T-cell (primary cell): ENCODE results near the gene APOA4. TPM values are rescaled to one million over a fixed set of nuclear protein-coding genes. Genes with fewer than 3 reads are reported as not detected.
"Not testable (repeated sequence)": the region's sequence is repeated elsewhere in the genome, so short reads cannot be mapped to it uniquely, and the experiment has no call there.

Experiments
- ATAC-seq, 4 experiments: fragments of 200-7000 bp in 3 of 4; fragments of 150-1000 bp in 1 of 4; cut with Tn5 transposase; replicated peaks in 1 of 4; 1 replicate in 3 of 4; 2 replicates in 1 of 4; pipeline ENCODE4 v1.10.0; 2021; ENCODE audit warnings: moderate library complexity in 3 of 4, mild to moderate bottlenecking in 2 of 4, moderate number of reproducible peaks in 1 of 4
- CTCF ChIA-PET, 2 donors: fragments of 300-600 bp; sonication (Branson Sonifier 250); formaldehyde crosslinking; loops; one replicate each; lab custom pipeline; 2022; ENCODE audit warnings: antibody characterized with exemption in 2 of 2; lab: Charles Lee
- POLR2A ChIA-PET, 2 donors: fragments of 300-600 bp; sonication (Branson Sonifier 250); formaldehyde crosslinking; loops; one replicate each; lab custom pipeline; 2022; ENCODE audit warnings: antibody characterized with exemption in 2 of 2; lab: Charles Lee
- DNase-seq, 35 experiments: peaks; one replicate each; pipeline versions ENCODE4 v3.0.0 to v3.0.0-alpha.2; 2013 to 2023
- H3K27ac ChIP-seq: one replicate; pipeline ENCODE4 v1.5.1; 2013; ENCODE audit warnings: low read length
- H3K27me3 ChIP-seq, 2 experiments: replicated peaks in 1 of 2; 1 replicate in 1 of 2; 2 replicates in 1 of 2; pipeline versions ENCODE4 v1.6.1 to v1.7.0; 2013; ENCODE audit warnings: low read length in 1 of 2, mixed read lengths in 1 of 2; ENCODE audit not compliant: control insufficient read depth in 2 of 2, insufficient read depth in 2 of 2; ENCODE audit errors: extremely low read depth in 1 of 2
- H3K36me3 ChIP-seq, 2 donors: 1 replicate in 1 of 2; 2 replicates in 1 of 2; pipeline versions ENCODE4 v1.6.1 to v1.7.0; 2013; ENCODE audit warnings: low read length in 1 of 2; ENCODE audit not compliant: control insufficient read depth in 2 of 2, insufficient read depth in 1 of 2; ENCODE audit errors: extremely low read depth in 1 of 2
- H3K4me1 ChIP-seq, 2 experiments: 1 replicate in 1 of 2; 2 replicates in 1 of 2; pipeline versions ENCODE4 v1.6.1 to v1.7.0; 2013; ENCODE audit warnings: low read length in 2 of 2, mixed read lengths in 1 of 2; ENCODE audit not compliant: insufficient read depth in 2 of 2, control insufficient read depth in 1 of 2; ENCODE audit errors: extremely low read depth in 1 of 2
- H3K4me3 ChIP-seq, 2 donors: 1 replicate in 1 of 2; 2 replicates in 1 of 2; pipeline versions ENCODE4 v1.5.1 to v1.7.0; 2013; ENCODE audit warnings: mild to moderate bottlenecking in 2 of 2, low read length in 1 of 2, moderate library complexity in 1 of 2; ENCODE audit not compliant: control insufficient read depth in 1 of 2; ENCODE audit errors: extremely low read depth in 1 of 2
- H3K9me3 ChIP-seq: 2 replicates; pipeline ENCODE4 v1.7.0; 2013
- H3K27ac Mint-ChIP-seq, 2 donors: one replicate each; pipeline ENCODE4 v1.8.0; 2020 to 2021; ENCODE audit warnings: mild to moderate bottlenecking in 2 of 2, mixed read lengths in 2 of 2
- H3K27me3 Mint-ChIP-seq, 2 donors: one replicate each; pipeline ENCODE4 v1.8.0; 2021 to 2022; ENCODE audit warnings: mixed read lengths in 2 of 2
- H3K36me3 Mint-ChIP-seq: one replicate; pipeline ENCODE4 v1.8.0; 2021; ENCODE audit warnings: mixed read lengths
- H3K4me1 Mint-ChIP-seq, 3 donors: one replicate each; pipeline ENCODE4 v1.8.0; 2020 to 2022; ENCODE audit warnings: mixed read lengths in 3 of 3, mild to moderate bottlenecking in 1 of 3
- H3K4me3 Mint-ChIP-seq, 3 donors: one replicate each; pipeline ENCODE4 v1.8.0; 2020 to 2022; ENCODE audit warnings: mild to moderate bottlenecking in 3 of 3, mixed read lengths in 3 of 3, moderate library complexity in 3 of 3
- H3K9me3 Mint-ChIP-seq, 3 donors: one replicate each; pipeline ENCODE4 v1.8.0; 2020 to 2022; ENCODE audit warnings: mixed read lengths in 3 of 3
- WGBS: methylation state at CpG from one replicate; pipeline ENCODE4 v1.1.5; 2013; ENCODE audit warnings: missing lambda C conversion rate; ENCODE audit not compliant: insufficient coverage; 5-methylcytosine and 5-hydroxymethylcytosine counted together
- total RNA-seq, 35 experiments: library from RNA in 6 of 35; stranded (reverse) in 6 of 35; fragments of 120-200 nt in 1 of 35; gene quantifications; one replicate each; pipeline versions ENCODE4 v1.2.1 to v1.2.4 and lab custom pipeline; 2013 to 2026

Gene APOA4
- total RNA-seq, 5 donors from 2014 or later (not counting 1 experiment from before 2014, with no cell fraction given), result not detected

GRCh38 chr11:116834535-116835041 is 11.5 kb upstream of the APOA4 start:
- not testable (repeated sequence) for H3K36me3 Mint-ChIP-seq, DNase-seq, H3K27me3 Mint-ChIP-seq, H3K9me3 Mint-ChIP-seq, H3K27me3 ChIP-seq, ATAC-seq, H3K9me3 ChIP-seq, H3K27ac ChIP-seq, H3K4me3 ChIP-seq, H3K36me3 ChIP-seq
- peak overlapping the region; percentile 55 to 83 (median 60) for H3K4me3 Mint-ChIP-seq
- H3K4me1 Mint-ChIP-seq, result peaks cover 14 to 18% (median 15%) of the 10 kb centered on the region in 3 donors
- 88% methylated on average over 13 of the region's 13 CpGs for WGBS
- peaks cover 0 to 20% of the 10 kb centered on the region in 2 experiments for H3K4me1 ChIP-seq
- ChIA-PET POLR2A (interaction anchor here (0.6 to 0.7 kb wide), 2 partner anchors 95 to 304 kb away, joined by 3 to 4 read pairs; no protein-coding TSS in a partner anchor), CTCF (interaction anchor here in 1 of 2 donors (0.7 kb wide), 1 partner anchor 70 kb away, joined by 3 read pairs; no protein-coding TSS in a partner anchor)
- peak overlapping the region in 1 of 2 donors; percentile 44 for H3K27ac Mint-ChIP-seq

- ChIA-PET POLR2A (interaction anchor here (0.6 to 0.7 kb wide), 2 partner anchors 96 to 305 kb away, joined by 3 to 4 read pairs; no protein-coding TSS in a partner anchor), CTCF (interaction anchor here in 1 of 2 donors (0.7 kb wide), 1 partner anchor 69 kb away, joined by 3 read pairs; no protein-coding TSS in a partner anchor)
- Histone ChIP-seq H3K27ac (no peak overlapping the region), H3K36me3 (no peaks in the 10 kb centered on the region), H3K4me3 (no peak overlapping the region), H3K27me3 (peaks cover 0 to 11% of the 10 kb centered on the region in 2 experiments), H3K4me1 (peaks cover 0 to 20% of the 10 kb centered on the region in 2 experiments), H3K9me3 (no peaks in the 10 kb centered on the region)
- H3K36me3 Mint-ChIP-seq, result no peaks in the 10 kb centered on the region
- H3K27me3 Mint-ChIP-seq, result no peaks in the 10 kb centered on the region
- peak overlapping the region in 1 of 2 donors; percentile 39 for H3K27ac Mint-ChIP-seq
- H3K4me3 Mint-ChIP-seq, result peak overlapping the region in 2 of 3 donors; percentile 23 to 42
- ATAC-seq (no peak), DNase-seq (no peak)
- no peaks in the 10 kb centered on the region for H3K9me3 Mint-ChIP-seq
- peaks cover 14 to 18% (median 15%) of the 10 kb centered on the region in 3 donors for H3K4me1 Mint-ChIP-seq
- WGBS, result 94% methylated on average over 11 of the region's 14 CpGs
Observed at GRCh38 chr11:116833816-116834534, 10.9 kb upstream of the APOA4 start.

- H3K36me3 ChIP-seq, result no peaks in the 10 kb centered on the region
- ChIA-PET POLR2A (no interaction called here), CTCF (no interaction called here)
- H3K27ac ChIP-seq, result no peak overlapping the region
- peaks cover 0 to 20% of the 10 kb centered on the region in 2 experiments for H3K4me1 ChIP-seq
- ATAC-seq (no peak), DNase-seq (no peak)
- H3K27me3 ChIP-seq, result peaks cover 0 to 11% of the 10 kb centered on the region in 2 experiments
- H3K9me3 Mint-ChIP-seq, result no peaks in the 10 kb centered on the region
- peaks cover 14 to 18% (median 15%) of the 10 kb centered on the region in 3 donors for H3K4me1 Mint-ChIP-seq
- no peaks in the 10 kb centered on the region for H3K9me3 ChIP-seq
- H3K27ac Mint-ChIP-seq, result no peak overlapping the region
- H3K4me3 ChIP-seq, result no peak overlapping the region
- H3K4me3 Mint-ChIP-seq, result no peak overlapping the region
- no peaks in the 10 kb centered on the region for H3K36me3 Mint-ChIP-seq
- 96% methylated on average over 7 of the region's 10 CpGs for WGBS
- H3K27me3 Mint-ChIP-seq, result no peaks in the 10 kb centered on the region
Observed at GRCh38 chr11:116833491-116833815, 10.3 kb upstream of the APOA4 start.

- Mint-ChIP-seq H3K4me1 (peaks cover 14 to 18% (median 15%) of the 10 kb centered on the region in 3 donors), H3K9me3 (no peaks in the 10 kb centered on the region), H3K36me3 (no peaks in the 10 kb centered on the region), H3K27ac (no peak overlapping the region), H3K27me3 (no peaks in the 10 kb centered on the region), H3K4me3 (no peak overlapping the region)
- peaks cover 0 to 20% of the 10 kb centered on the region in 2 experiments for H3K4me1 ChIP-seq
- no peaks in the 10 kb centered on the region for H3K9me3 ChIP-seq
- no peak overlapping the region for H3K4me3 ChIP-seq
- peaks cover 0 to 11% of the 10 kb centered on the region in 2 experiments for H3K27me3 ChIP-seq
- ChIA-PET POLR2A (no interaction called here), CTCF (no interaction called here)
- 83% methylated on average over 8 of the region's 13 CpGs for WGBS
- no peaks in the 10 kb centered on the region for H3K36me3 ChIP-seq
- DNase-seq (no peak), ATAC-seq (no peak)
- no peak overlapping the region for H3K27ac ChIP-seq
Observed at GRCh38 chr11:116832350-116833290, 9.5 kb upstream of the APOA4 start.

DNA sequence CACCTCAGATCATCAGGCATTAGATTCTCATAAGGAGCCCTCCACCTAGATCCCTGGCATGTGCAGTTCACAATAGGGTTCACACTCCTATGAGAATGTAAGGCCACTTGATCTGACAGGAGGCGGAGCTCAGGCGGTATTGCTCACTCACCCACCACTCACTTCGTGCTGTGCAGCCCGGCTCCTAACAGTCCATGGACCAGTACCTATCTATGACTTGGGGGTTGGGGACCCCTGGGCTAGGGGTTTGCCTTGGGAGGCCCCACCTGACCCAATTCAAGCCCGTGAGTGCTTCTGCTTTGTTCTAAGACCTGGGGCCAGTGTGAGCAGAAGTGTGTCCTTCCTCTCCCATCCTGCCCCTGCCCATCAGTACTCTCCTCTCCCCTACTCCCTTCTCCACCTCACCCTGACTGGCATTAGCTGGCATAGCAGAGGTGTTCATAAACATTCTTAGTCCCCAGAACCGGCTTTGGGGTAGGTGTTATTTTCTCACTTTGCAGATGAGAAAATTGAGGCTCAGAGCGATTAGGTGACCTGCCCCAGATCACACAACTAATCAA is 8.8 kb upstream of the APOA4 start:
- Mint-ChIP-seq H3K4me3 (no peak overlapping the region), H3K36me3 (no peaks in the 10 kb centered on the region), H3K27ac (no peak overlapping the region), H3K27me3 (no peaks in the 10 kb centered on the region), H3K9me3 (no peaks in the 10 kb centered on the region), H3K4me1 (peaks cover 14 to 18% (median 15%) of the 10 kb centered on the region in 3 donors)
- Histone ChIP-seq H3K27me3 (peaks cover 0 to 14% of the 10 kb centered on the region in 2 experiments), H3K4me3 (no peak overlapping the region), H3K9me3 (no peaks in the 10 kb centered on the region), H3K36me3 (no peaks in the 10 kb centered on the region), H3K4me1 (peaks cover 0 to 20% of the 10 kb centered on the region in 2 experiments), H3K27ac (no peak overlapping the region)
- CTCF ChIA-PET, result no interaction called here
- POLR2A ChIA-PET, result no interaction called here
- WGBS, result 83% methylated on average over 2 of the region's 7 CpGs
- no peak for ATAC-seq
- DNase-seq, result no peak
